ENCODE results near the gene RAB7B.
A peak's percentile ranks its signal among the peaks of the same experiment; 100 is the strongest.

Gene RAB7B

GRCh38 chr1:206022766-206023165 is 19.6 kb upstream of the RAB7B start:
- no peak for DNase-seq (ENCODE audit: low read depth in 2 of 2)

GRCh38 chr1:206021626-206022365 is 18.6 kb upstream of the RAB7B start:
- no peak for DNase-seq (ENCODE audit: low read depth in 2 of 2)

- DNase-seq (ENCODE audit: low read depth in 2 of 2), result no peak
Measured at GRCh38 chr1:206021008-206021625, 17.9 kb upstream of the RAB7B start.

- DNase-seq (ENCODE audit: low read depth in 2 of 2), result no peak
Measured at GRCh38 chr1:206020393-206021007, 17.3 kb upstream of the RAB7B start.

GRCh38 chr1:206015071-206015470 is 11.9 kb upstream of the RAB7B start:
- DNase-seq (ENCODE audit: low read depth in 2 of 2), result no peak

GRCh38 chr1:206014601-206015000 is 11.4 kb upstream of the RAB7B start:
- DNase-seq (ENCODE audit: low read depth in 2 of 2), result no peak

- no peak for DNase-seq (ENCODE audit: low read depth in 2 of 2)
Measured at GRCh38 chr1:206013026-206013795, 10.0 kb upstream of the RAB7B start.

GRCh38 chr1:206012086-206012859 is 9.1 kb upstream of the RAB7B start:
- DNase-seq (ENCODE audit: low read depth in 2 of 2), result no peak

- DNase-seq (ENCODE audit: low read depth in 2 of 2), result no peak
Measured at GRCh38 chr1:206011057-206011456, 7.9 kb upstream of the RAB7B start.

GRCh38 chr1:206010060-206010459 is 6.9 kb upstream of the RAB7B start:
- no peak for DNase-seq (ENCODE audit: low read depth in 2 of 2)

- no peak for DNase-seq (ENCODE audit: low read depth in 2 of 2)
Measured at GRCh38 chr1:206006946-206007345, 3.8 kb upstream of the RAB7B start.

- DNase-seq (ENCODE audit: low read depth in 2 of 2), result no peak
Measured at GRCh38 chr1:206005778-206006180, 2.6 kb upstream of the RAB7B start.

GRCh38 chr1:206005234-206005633 is 2.0 kb upstream of the RAB7B start:
- no peak for DNase-seq (ENCODE audit: low read depth in 2 of 2)

- DNase-seq (ENCODE audit: low read depth in 2 of 2), result no peak
Measured at GRCh38 chr1:206004826-206005225, 1.6 kb upstream of the RAB7B start.

- no peak for DNase-seq (ENCODE audit: low read depth in 2 of 2)
Measured at GRCh38 chr1:206003854-206004800, 932 bp upstream of the RAB7B start.

GRCh38 chr1:206002160-206002559 is 1.0 kb downstream of the RAB7B start:
- DNase-seq (ENCODE audit: low read depth in 2 of 2), result no peak

GRCh38 chr1:206001476-206001888 is 1.7 kb downstream of the RAB7B start:
- DNase-seq (ENCODE audit: low read depth in 2 of 2), result no peak

- DNase-seq (ENCODE audit: low read depth in 2 of 2), result peak in 1 of 2 donors; percentile 37
Measured at GRCh38 chr1:206000641-206001339, 2.4 kb downstream of the RAB7B start.

- DNase-seq (ENCODE audit: low read depth in 2 of 2), result no peak
Measured at GRCh38 chr1:205998457-205999241, 4.5 kb downstream of the RAB7B start.
